ENCODE results near the gene DYRK2. TPM values are rescaled to one million over a fixed set of nuclear protein-coding genes. Genes with fewer than 3 reads are reported as not detected.

The DYRK2 gene
- total and polyA plus RNA-seq, 2 donors (not counting 3 experiments of a cell fraction or from before 2014, with no cell fraction given), result 4.5 to 11.0 TPM

- no peaks in the 10 kb centered on the region for H4K20me1 ChIP-seq (replicated peaks; ENCODE audit: control insufficient read depth, extremely low read depth, insufficient read depth, low read length)
- POLR2A ChIA-PET, result no interaction called here
- H3K9me3 ChIP-seq (replicated peaks; ENCODE audit: control insufficient read depth, insufficient read depth, low read length), result no peaks in the 10 kb centered on the region
- H3K9me1 ChIP-seq (replicated peaks; ENCODE audit: control insufficient read depth, extremely low read depth, insufficient read depth, low read length), result no peaks in the 10 kb centered on the region
- no peak overlapping the region for H2AFZ ChIP-seq (ENCODE audit: low read depth, low read length)
- no peaks in the 10 kb centered on the region for H3K36me3 ChIP-seq (ENCODE audit: control insufficient read depth in 2 of 2, extremely low read depth in 1 of 2, insufficient read depth in 2 of 2, low read length in 2 of 2)
- H3K27ac ChIP-seq (ENCODE audit: insufficient read depth, low read depth, low read length), result no peak overlapping the region
- H3K79me2 ChIP-seq (ENCODE audit: control insufficient read depth, insufficient read depth, low read length), result no peaks in the 10 kb centered on the region
- FAIRE-seq, result no peak
- no peak for DNase-seq (ENCODE audit: low read depth, low spot score)
- peaks cover 0 to 8% of the 10 kb centered on the region in 2 experiments for H3K27me3 ChIP-seq (ENCODE audit: control insufficient read depth in 2 of 2, insufficient read depth in 2 of 2, low read length in 2 of 2)
- no peaks in the 10 kb centered on the region for H3K4me1 ChIP-seq (ENCODE audit: control insufficient read depth, extremely low read depth, insufficient read depth, low read length)
- TF ChIP-seq GATA2 (IDR thresholded peaks at IDR 0.05; ENCODE audit: insufficient read depth, insufficient read length, low read depth, low read length) (no peak), FOS (IDR thresholded peaks at IDR 0.05; ENCODE audit: borderline replicate concordance, insufficient read depth, low read length) (no peak), POLR2AphosphoS5 (IDR thresholded peaks at IDR 0.05; ENCODE audit: insufficient read depth, low read depth, low read length) (no peak)
- no peak overlapping the region for H3K4me2 ChIP-seq (ENCODE audit: insufficient read depth, low read length)
- intact Hi-C loops (cut with micrococcal nuclease), result no loop called here
- no TSS peak for BruUV-seq (replicated peaks)
- dilution Hi-C loops (cut with MboI; ENCODE audit: extremely low pct_ligation_motif_present, low sequenced_read_pairs), result no loop called here
- no peak overlapping the region for H3K9ac ChIP-seq (replicated peaks; ENCODE audit: extremely low read depth, insufficient read depth, low read length)
- CTCF ChIA-PET, result no interaction called here
- no peak overlapping the region for H3K4me3 ChIP-seq (replicated peaks in 1 of 3; ENCODE audit: insufficient read depth in 1 of 3, low read depth in 1 of 3, low read length in 3 of 3)
These were observed 42.7 kb downstream of the DYRK2 start for GRCh38 chr12:67691220-67691619.

- Histone ChIP-seq H2AFZ (ENCODE audit: low read depth, low read length) (no peak overlapping the region), H4K20me1 (replicated peaks; ENCODE audit: control insufficient read depth, extremely low read depth, insufficient read depth, low read length) (no peaks in the 10 kb centered on the region), H3K9me3 (replicated peaks; ENCODE audit: control insufficient read depth, insufficient read depth, low read length) (no peaks in the 10 kb centered on the region), H3K36me3 (ENCODE audit: control insufficient read depth in 2 of 2, extremely low read depth in 1 of 2, insufficient read depth in 2 of 2, low read length in 2 of 2) (no peaks in the 10 kb centered on the region), H3K9ac (replicated peaks; ENCODE audit: extremely low read depth, insufficient read depth, low read length) (no peak overlapping the region), H3K4me3 (replicated peaks in 1 of 3; ENCODE audit: insufficient read depth in 1 of 3, low read depth in 1 of 3, low read length in 3 of 3) (no peak overlapping the region), H3K4me2 (ENCODE audit: insufficient read depth, low read length) (no peak overlapping the region), H3K9me1 (replicated peaks; ENCODE audit: control insufficient read depth, extremely low read depth, insufficient read depth, low read length) (no peaks in the 10 kb centered on the region), H3K27ac (ENCODE audit: insufficient read depth, low read depth, low read length) (no peak overlapping the region), H3K27me3 (ENCODE audit: control insufficient read depth in 2 of 2, insufficient read depth in 2 of 2, low read length in 2 of 2) (peaks cover 0 to 8% of the 10 kb centered on the region in 2 experiments), H3K4me1 (ENCODE audit: control insufficient read depth, extremely low read depth, insufficient read depth, low read length) (no peaks in the 10 kb centered on the region), H3K79me2 (ENCODE audit: control insufficient read depth, insufficient read depth, low read length) (no peaks in the 10 kb centered on the region)
- dilution Hi-C loops (cut with MboI; ENCODE audit: extremely low pct_ligation_motif_present, low sequenced_read_pairs), result no loop called here
- DNase-seq (ENCODE audit: low read depth, low spot score) (no peak), FAIRE-seq (no peak)
- ChIA-PET POLR2A (no interaction called here), CTCF (no interaction called here)
- no TSS peak for BruUV-seq (replicated peaks)
- no peak for TF ChIP-seq MAX (IDR thresholded peaks at IDR 0.05; ENCODE audit: insufficient read depth, insufficient read length)
- no peak for TF ChIP-seq GATA2 (IDR thresholded peaks at IDR 0.05; ENCODE audit: insufficient read depth, insufficient read length, low read depth, low read length)
- no peak for TF ChIP-seq CTCF (IDR thresholded peaks at IDR 0.05; ENCODE audit: extremely low read depth in 1 of 2, insufficient read depth in 1 of 2, low read depth in 1 of 2, low read length in 2 of 2)
- no peak for TF ChIP-seq EZH2 (IDR thresholded peaks at IDR 0.05; ENCODE audit: borderline replicate concordance, low read depth, low read length, severe bottlenecking)
- TF ChIP-seq POLR2A (IDR thresholded peaks at IDR 0.05; ENCODE audit: low read depth, low read length), result no peak
- TF ChIP-seq MYC (IDR thresholded peaks at IDR 0.05; ENCODE audit: low read depth, low read length), result no peak
- no peak for TF ChIP-seq JUN (IDR thresholded peaks at IDR 0.05; ENCODE audit: borderline replicate concordance, insufficient read depth, insufficient read length, low read depth)
- intact Hi-C loops (cut with micrococcal nuclease), result no loop called here
These were observed 43.6 kb downstream of the DYRK2 start for GRCh38 chr12:67692135-67692534.
